HL-60/S4 treated with retinoic acid at 250 ng/mL for 4 days and 3 days (cell line): ENCODE measurements around the gene MAGEE2.
"Not testable (repeated sequence)": the region's sequence is repeated elsewhere in the genome, so short reads cannot be mapped to it uniquely, and the experiment has no call there.

Experiments
- in situ Hi-C: fragments of 300-500 bp; cut with MboI; formaldehyde crosslinking; loops from 2 replicates; pipeline ENCODE4 v1.7.0; 2022; ENCODE audit warnings: low sequenced_read_pairs

MAGEE2 gene

GRCh38 chrX:75784680-75785491 lies at the start of gene MAGEE2:
TSS of gene MAGEE2 (minus strand) at chrX:75785254. CDS start at chrX:75785051, 203 bp downstream.
- in situ Hi-C loops = no loop called here

GRCh38 chrX:75786290-75786689 lies 1.2 kb upstream of the MAGEE2 start:
- in situ Hi-C loops = no loop called here

- in situ Hi-C loops = no loop called here
Measured at GRCh38 chrX:75781611-75782010, 3.4 kb downstream of the MAGEE2 start.

GRCh38 chrX:75768063-75768462 lies 17.0 kb downstream of the MAGEE2 start:
- in situ Hi-C loops = not testable (repeated sequence)

- in situ Hi-C loops = no loop called here
Measured at GRCh38 chrX:75748431-75748830, 36.6 kb downstream of the MAGEE2 start.

GRCh38 chrX:75746891-75747639 lies 38.0 kb downstream of the MAGEE2 start:
- in situ Hi-C loops = no loop called here
